Measurements from ENCODE around the gene DSC3. TPM values are rescaled to one million over a fixed set of nuclear protein-coding genes. Genes with fewer than 3 reads are reported as not detected.

The DSC3 gene
- total RNA-seq, 1 experiment from 2014 or later = not detected

DNA sequence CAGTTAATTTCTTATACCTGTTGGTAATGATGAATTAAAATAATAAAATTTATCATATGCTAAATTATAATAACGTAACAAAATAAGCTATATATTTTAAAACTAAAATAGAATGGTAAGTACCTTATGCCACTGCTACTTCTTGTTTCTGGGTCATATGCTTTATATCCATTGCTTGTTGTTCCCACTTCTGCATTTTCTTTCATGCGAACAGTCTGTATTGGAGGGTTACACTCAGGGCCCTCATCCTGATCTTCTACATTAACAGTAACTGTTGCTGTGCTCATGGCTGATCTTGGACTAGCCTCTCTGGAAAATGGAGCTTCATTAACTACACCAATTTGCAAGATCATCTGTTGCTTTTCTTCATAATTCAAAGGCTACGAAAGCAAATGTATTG lies 37.4 kb upstream of the DSC3 start:
- H3K27me3 ChIP-seq (replicated peaks; ENCODE audit: insufficient read depth, low read depth, low read length, poor library complexity) = no peaks in the 10 kb centered on the region
- ChIA-PET POLR2A (ENCODE audit: low non-redundant PET) (no interaction called here), CTCF (no interaction called here)
- H3K4me1 ChIP-seq (ENCODE audit: insufficient read depth, low read length, poor library complexity, severe bottlenecking) = no peaks in the 10 kb centered on the region
- intact Hi-C loops (cut with micrococcal nuclease; ENCODE audit: unreplicated experiment) = no loop called here
- TF ChIP-seq, protein P1, sequence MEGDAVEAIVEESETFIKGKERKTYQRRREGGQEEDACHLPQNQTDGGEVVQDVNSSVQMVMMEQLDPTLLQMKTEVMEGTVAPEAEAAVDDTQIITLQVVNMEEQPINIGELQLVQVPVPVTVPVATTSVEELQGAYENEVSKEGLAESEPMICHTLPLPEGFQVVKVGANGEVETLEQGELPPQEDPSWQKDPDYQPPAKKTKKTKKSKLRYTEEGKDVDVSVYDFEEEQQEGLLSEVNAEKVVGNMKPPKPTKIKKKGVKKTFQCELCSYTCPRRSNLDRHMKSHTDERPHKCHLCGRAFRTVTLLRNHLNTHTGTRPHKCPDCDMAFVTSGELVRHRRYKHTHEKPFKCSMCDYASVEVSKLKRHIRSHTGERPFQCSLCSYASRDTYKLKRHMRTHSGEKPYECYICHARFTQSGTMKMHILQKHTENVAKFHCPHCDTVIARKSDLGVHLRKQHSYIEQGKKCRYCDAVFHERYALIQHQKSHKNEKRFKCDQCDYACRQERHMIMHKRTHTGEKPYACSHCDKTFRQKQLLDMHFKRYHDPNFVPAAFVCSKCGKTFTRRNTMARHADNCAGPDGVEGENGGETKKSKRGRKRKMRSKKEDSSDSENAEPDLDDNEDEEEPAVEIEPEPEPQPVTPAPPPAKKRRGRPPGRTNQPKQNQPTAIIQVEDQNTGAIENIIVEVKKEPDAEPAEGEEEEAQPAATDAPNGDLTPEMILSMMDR (conservative IDR thresholded peaks at IDR 0.05; ENCODE audit: low read depth, low read length) = no peak
- TF ChIP-seq EZH2 (IDR thresholded peaks at IDR 0.05; ENCODE audit: borderline replicate concordance, low read depth, low read length, poor library complexity, severe bottlenecking) = no peak
- H3K9me3 ChIP-seq (ENCODE audit: low read depth, low read length, poor library complexity, severe bottlenecking) = no peaks in the 10 kb centered on the region
- BruUV-seq (replicated peaks) = no TSS peak
- DNase-seq (ENCODE audit: low spot score) = no peak
- H3K27ac ChIP-seq (ENCODE audit: low read depth, low read length, poor library complexity, severe bottlenecking) = no peak overlapping the region
- no peak overlapping the region for H3K4me3 ChIP-seq (ENCODE audit: low read depth, low read length, poor library complexity, severe bottlenecking)
- no peaks in the 10 kb centered on the region for H3K36me3 ChIP-seq (ENCODE audit: insufficient read depth, low read length, poor library complexity, severe bottlenecking)

- H3K27me3 ChIP-seq (replicated peaks; ENCODE audit: insufficient read depth, low read depth, low read length, poor library complexity) = no peaks in the 10 kb centered on the region
- no peaks in the 10 kb centered on the region for H3K36me3 ChIP-seq (ENCODE audit: insufficient read depth, low read length, poor library complexity, severe bottlenecking)
- no peak overlapping the region for H3K4me3 ChIP-seq (ENCODE audit: low read depth, low read length, poor library complexity, severe bottlenecking)
- no peaks in the 10 kb centered on the region for H3K9me3 ChIP-seq (ENCODE audit: low read depth, low read length, poor library complexity, severe bottlenecking)
- no peaks in the 10 kb centered on the region for H3K4me1 ChIP-seq (ENCODE audit: insufficient read depth, low read length, poor library complexity, severe bottlenecking)
- TF ChIP-seq, protein P1 (conservative IDR thresholded peaks at IDR 0.05; ENCODE audit: low read depth, low read length) = no peak
- TF ChIP-seq EZH2 (IDR thresholded peaks at IDR 0.05; ENCODE audit: borderline replicate concordance, low read depth, low read length, poor library complexity, severe bottlenecking) = no peak
- no peak for DNase-seq (ENCODE audit: low spot score)
- ChIA-PET CTCF (no interaction called here), POLR2A (ENCODE audit: low non-redundant PET) (no interaction called here)
- no peak overlapping the region for H3K27ac ChIP-seq (ENCODE audit: low read depth, low read length, poor library complexity, severe bottlenecking)
- no TSS peak for BruUV-seq (replicated peaks)
- intact Hi-C loops (cut with micrococcal nuclease; ENCODE audit: unreplicated experiment) = no loop called here
Observed at GRCh38 chr18:31077878-31078277, 35.3 kb upstream of the DSC3 start.

GRCh38 chr18:31072175-31072574 lies 29.6 kb upstream of the DSC3 start:
- CTCF ChIA-PET = no interaction called here
- no TSS peak for BruUV-seq (replicated peaks)
- no peaks in the 10 kb centered on the region for H3K36me3 ChIP-seq (ENCODE audit: insufficient read depth, low read length, poor library complexity, severe bottlenecking)
- intact Hi-C loops (cut with micrococcal nuclease; ENCODE audit: unreplicated experiment) = no loop called here
- no peaks in the 10 kb centered on the region for H3K4me1 ChIP-seq (ENCODE audit: insufficient read depth, low read length, poor library complexity, severe bottlenecking)
- peaks cover 2% of the 10 kb centered on the region for H3K27me3 ChIP-seq (replicated peaks; ENCODE audit: insufficient read depth, low read depth, low read length, poor library complexity)
- POLR2A ChIA-PET (ENCODE audit: low non-redundant PET) = no interaction called here
- H3K9me3 ChIP-seq (ENCODE audit: low read depth, low read length, poor library complexity, severe bottlenecking) = no peaks in the 10 kb centered on the region
- H3K4me3 ChIP-seq (ENCODE audit: low read depth, low read length, poor library complexity, severe bottlenecking) = no peak overlapping the region
- TF ChIP-seq, protein P1 (conservative IDR thresholded peaks at IDR 0.05; ENCODE audit: low read depth, low read length) = no peak
- no peak for TF ChIP-seq EZH2 (IDR thresholded peaks at IDR 0.05; ENCODE audit: borderline replicate concordance, low read depth, low read length, poor library complexity, severe bottlenecking)
- H3K27ac ChIP-seq (ENCODE audit: low read depth, low read length, poor library complexity, severe bottlenecking) = no peak overlapping the region
- DNase-seq (ENCODE audit: low spot score) = no peak

All from A673 (cell line).